Measurements from ENCODE around the gene MRGPRX3. TPM values are rescaled to one million over a fixed set of nuclear protein-coding genes. Genes with fewer than 3 reads are reported as not detected.

The MRGPRX3 gene
- total RNA-seq, 1 donor from 2014 or later, result not detected

Other genes with a start within 250 kb of the MRGPRX3 start
- 42.5 TPM for gene SERGEF, start 119.5 kb upstream of the MRGPRX3 start, total RNA-seq (ENCODE audit: unreplicated experiment)
- gene TPH1, start 86.3 kb upstream of the MRGPRX3 start, total RNA-seq (ENCODE audit: unreplicated experiment), result 0.83 TPM
- gene SAAL1, start 26.5 kb upstream of the MRGPRX3 start, total RNA-seq (ENCODE audit: unreplicated experiment), result 32.4 TPM
- gene MRGPRX4, start 40.3 kb downstream of the MRGPRX3 start, total RNA-seq (ENCODE audit: unreplicated experiment), result not detected
- not detected for gene SAA4, start 104.2 kb downstream of the MRGPRX3 start, total RNA-seq (ENCODE audit: unreplicated experiment)
- 0.44 TPM for gene SAA2, start 116.1 kb downstream of the MRGPRX3 start, total RNA-seq (ENCODE audit: unreplicated experiment)
- not detected for gene SAA1, start 133.7 kb downstream of the MRGPRX3 start, total RNA-seq (ENCODE audit: unreplicated experiment)
- 17.9 TPM for gene HPS5, start 189.6 kb downstream of the MRGPRX3 start, total RNA-seq (ENCODE audit: unreplicated experiment)
- 26.5 TPM for gene GTF2H1, start 190.0 kb downstream of the MRGPRX3 start, total RNA-seq (ENCODE audit: unreplicated experiment)